ENCODE data around the gene CAT.

DNA sequence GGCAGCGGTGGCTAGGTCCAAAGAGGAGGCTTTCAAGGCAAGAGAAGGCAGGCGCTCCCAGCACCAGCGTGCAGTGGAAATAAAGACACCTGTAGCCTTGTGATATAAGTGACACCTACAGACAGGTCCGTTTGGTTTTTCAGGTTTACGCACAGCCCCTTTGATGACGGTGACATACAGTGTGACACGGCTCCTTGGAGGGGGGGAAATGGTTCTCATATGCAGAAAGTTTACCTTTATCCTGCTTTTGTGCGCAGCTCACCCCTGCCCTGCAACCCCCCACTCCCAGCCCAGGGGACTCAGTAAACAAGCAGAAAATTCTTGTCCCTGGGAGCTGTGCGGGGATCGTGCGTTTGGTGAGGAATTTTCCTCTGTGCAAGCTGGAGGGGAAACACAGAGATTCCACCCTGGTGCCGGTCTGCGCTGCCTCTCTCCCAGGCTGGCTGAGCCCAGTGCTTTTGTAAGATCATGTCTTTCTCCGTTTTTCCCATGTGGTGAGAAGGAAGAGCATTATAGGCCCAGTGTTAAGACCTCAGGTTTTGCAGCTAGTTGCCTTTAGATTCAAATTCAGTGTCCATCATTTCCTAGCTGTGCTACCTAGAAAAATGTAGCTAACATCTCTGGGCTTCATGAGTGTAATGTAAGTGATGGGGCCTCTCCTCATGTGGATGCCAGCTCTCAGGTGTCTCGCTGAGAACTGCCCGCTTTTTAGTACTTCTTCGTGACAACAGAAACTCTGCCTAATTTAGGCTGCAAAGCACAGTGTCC is 75.1 kb downstream of the CAT start, which contains the start of gene ELF5:
- TF ChIP-seq YY1 (IDR thresholded peaks at IDR 0.05; ENCODE audit: low read depth) (no peak), SIN3A (IDR thresholded peaks at IDR 0.05; ENCODE audit: borderline replicate concordance, low read depth, low read length) (no peak)
